Measurements from ENCODE around the gene PKIB.

DNA sequence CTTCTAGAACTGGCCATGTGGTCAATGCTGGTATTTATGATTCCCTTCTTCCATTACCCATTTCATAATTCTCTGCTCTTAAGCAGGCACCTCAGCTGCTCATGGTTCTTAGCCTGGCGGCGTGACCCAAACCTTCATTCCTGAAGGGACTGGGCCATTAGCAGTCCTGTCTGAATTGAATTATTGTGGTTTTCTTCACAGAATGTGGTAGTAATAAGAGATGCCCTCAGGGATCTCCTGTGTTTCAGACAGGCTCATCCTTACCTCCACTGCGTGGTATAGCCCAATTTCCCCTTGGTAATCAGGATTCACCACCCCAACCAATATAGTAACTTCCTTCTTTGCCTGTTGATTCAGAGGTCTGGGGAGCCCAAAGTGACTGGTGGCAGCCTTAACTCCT lies 37.6 kb downstream of the PKIB start:
- TF ChIP-seq, protein P1, sequence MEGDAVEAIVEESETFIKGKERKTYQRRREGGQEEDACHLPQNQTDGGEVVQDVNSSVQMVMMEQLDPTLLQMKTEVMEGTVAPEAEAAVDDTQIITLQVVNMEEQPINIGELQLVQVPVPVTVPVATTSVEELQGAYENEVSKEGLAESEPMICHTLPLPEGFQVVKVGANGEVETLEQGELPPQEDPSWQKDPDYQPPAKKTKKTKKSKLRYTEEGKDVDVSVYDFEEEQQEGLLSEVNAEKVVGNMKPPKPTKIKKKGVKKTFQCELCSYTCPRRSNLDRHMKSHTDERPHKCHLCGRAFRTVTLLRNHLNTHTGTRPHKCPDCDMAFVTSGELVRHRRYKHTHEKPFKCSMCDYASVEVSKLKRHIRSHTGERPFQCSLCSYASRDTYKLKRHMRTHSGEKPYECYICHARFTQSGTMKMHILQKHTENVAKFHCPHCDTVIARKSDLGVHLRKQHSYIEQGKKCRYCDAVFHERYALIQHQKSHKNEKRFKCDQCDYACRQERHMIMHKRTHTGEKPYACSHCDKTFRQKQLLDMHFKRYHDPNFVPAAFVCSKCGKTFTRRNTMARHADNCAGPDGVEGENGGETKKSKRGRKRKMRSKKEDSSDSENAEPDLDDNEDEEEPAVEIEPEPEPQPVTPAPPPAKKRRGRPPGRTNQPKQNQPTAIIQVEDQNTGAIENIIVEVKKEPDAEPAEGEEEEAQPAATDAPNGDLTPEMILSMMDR (IDR thresholded peaks at IDR 0.05) = no peak
- TF ChIP-seq POLR2A (IDR thresholded peaks at IDR 0.05) = no peak

All from lower leg skin (tissue), 3 donors.